ELF-1 (cell line): ENCODE data around the gene BDH1.
"Not testable (repeated sequence)": the region's sequence is repeated elsewhere in the genome, so short reads cannot be mapped to it uniquely, and the experiment has no call there.

ENCODE experiments used
- DNase-seq: peaks from one replicate; pipeline ENCODE4 v3.0.0-alpha.2; 2016; ENCODE audit warnings: low read depth, low spot score

Gene BDH1, protein sequence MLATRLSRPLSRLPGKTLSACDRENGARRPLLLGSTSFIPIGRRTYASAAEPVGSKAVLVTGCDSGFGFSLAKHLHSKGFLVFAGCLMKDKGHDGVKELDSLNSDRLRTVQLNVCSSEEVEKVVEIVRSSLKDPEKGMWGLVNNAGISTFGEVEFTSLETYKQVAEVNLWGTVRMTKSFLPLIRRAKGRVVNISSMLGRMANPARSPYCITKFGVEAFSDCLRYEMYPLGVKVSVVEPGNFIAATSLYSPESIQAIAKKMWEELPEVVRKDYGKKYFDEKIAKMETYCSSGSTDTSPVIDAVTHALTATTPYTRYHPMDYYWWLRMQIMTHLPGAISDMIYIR

GRCh38 chr3:197555281-197556261, at the start of gene BDH1:
Gene BDH1 (minus strand): TSS chr3:197555968. CDS start chr3:197546443, 9,525 bp downstream.
- DNase-seq = peak; percentile 72

GRCh38 chr3:197603317-197603933, 47.7 kb upstream of the BDH1 start:
- no peak for DNase-seq

DNA sequence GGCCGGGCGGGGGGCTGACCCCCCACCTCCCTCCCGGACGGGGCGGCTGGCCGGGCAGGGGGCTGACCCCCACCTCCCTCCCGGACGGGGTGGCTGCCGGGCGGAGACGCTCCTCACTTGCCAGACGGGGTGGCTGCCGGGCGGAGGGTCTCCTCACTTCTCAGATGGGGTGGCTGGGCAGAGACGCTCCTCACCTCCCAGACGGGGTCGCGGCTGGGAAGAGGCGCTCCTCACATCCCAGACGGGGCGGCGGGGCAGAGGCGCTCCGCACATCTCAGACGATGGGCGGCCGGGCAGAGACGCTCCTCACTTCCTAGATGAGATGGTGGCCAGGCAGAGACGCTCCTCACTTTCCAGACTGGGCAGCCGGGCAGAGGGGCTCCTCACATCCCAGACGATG, 46.6 kb upstream of the BDH1 start:
- not testable (repeated sequence) for DNase-seq

- not testable (repeated sequence) for DNase-seq
These were observed 45.7 kb upstream of the BDH1 start for GRCh38 chr3:197601566-197601840.

DNA sequence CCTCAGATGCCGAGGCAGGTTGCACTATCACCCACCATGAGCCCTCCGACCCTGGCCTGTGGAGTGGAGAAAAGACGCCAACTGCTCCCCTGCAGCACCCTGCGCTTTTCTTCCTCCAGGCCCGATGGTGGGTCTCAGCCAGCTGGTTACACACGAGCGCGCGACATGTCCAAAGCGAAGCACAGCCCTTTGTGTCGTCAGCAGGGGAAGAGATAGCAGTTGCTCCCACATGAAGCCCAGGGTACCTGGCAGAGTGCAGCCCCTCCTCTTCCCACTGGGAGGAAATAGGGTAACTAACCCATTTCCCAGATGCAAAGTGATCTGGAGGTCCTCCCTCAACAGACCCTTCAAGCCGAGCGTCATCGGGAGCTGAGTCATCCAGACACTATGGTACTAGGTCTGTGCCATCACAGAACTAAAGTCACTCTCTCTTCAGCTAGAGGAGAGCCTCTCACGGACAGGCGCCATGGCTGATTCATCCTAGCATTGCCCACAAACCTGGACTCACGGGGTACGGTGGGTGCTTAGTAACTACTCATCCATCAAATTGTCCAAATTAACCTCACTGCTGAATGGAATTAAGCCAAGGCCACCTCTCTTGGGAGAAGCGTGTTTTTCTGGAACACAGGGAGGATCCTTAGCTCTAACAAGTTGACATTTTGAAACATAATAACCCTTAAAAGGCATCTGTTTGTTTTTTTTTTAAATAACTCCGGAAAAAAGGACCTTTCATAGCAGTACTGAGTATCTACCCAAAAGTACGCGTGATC, 45.2 kb upstream of the BDH1 start:
- DNase-seq = no peak

GRCh38 chr3:197599089-197599765, 43.5 kb upstream of the BDH1 start:
- peak; percentile 94 for DNase-seq

DNA sequence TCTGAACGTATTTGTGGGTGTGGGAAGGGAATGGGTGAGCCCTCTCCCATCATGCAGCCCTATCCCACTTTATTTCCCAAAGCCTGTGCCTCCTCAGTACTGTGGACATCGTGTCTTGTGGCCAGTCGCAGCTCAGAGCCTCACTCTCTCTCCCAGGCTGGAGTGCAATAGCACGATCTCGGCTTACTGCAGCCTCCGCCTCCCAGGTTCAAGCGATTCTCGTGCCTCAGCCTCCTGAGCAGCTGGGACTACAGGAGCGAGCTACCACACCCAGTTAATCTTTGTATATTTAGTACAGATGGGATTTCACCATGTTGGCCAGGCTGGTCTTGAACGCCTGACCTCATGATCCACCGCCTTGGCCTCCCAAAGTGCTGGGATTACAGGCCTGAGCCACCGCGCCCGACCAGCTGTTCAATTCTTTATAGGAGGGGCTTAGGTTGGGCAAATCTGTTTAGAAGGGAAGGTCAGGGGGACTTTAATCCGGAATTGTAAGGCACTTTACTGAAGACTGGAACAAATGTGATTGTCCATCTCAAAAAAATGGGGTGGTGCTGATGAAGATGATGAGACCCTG, 42.7 kb upstream of the BDH1 start:
- DNase-seq = no peak

DNA sequence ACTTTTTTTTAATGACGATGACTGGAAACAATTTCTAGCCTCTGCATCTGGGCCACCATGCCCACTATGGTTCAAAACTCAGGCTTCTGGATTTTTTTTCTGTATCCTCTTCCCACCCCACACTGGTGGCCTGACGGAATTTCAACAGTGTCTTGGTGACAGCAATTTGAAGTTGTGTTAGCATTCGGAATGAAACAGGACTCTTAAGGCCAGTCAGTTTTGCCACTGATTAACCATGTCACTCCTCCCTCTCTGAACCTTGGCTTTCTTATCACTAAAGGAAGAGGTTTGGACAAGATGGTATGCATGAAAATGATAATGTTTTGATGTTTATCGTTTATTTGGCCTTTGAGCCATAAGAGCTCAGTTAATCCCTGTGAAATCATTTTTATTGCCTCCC, 41.6 kb upstream of the BDH1 start:
- DNase-seq = no peak

- DNase-seq = no peak
These were observed 39.9 kb upstream of the BDH1 start for GRCh38 chr3:197595470-197596185.

DNA sequence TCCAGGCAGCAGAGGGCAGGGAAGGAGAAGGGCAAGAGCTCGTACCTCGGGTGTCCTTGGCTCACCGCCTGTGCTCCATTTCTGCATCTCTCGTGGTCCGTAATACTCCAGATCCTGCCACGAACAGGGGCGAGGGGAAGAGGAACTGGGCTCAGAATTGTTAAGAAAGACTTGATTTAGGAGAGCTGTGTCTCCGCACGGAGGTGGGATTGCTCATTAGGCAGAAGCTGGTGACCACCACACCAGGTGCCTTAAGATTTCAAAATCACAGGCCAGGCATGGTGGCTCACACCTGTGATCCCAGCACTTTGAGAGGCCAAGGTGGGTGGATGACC, 37.2 kb upstream of the BDH1 start:
- DNase-seq = no peak

DNA sequence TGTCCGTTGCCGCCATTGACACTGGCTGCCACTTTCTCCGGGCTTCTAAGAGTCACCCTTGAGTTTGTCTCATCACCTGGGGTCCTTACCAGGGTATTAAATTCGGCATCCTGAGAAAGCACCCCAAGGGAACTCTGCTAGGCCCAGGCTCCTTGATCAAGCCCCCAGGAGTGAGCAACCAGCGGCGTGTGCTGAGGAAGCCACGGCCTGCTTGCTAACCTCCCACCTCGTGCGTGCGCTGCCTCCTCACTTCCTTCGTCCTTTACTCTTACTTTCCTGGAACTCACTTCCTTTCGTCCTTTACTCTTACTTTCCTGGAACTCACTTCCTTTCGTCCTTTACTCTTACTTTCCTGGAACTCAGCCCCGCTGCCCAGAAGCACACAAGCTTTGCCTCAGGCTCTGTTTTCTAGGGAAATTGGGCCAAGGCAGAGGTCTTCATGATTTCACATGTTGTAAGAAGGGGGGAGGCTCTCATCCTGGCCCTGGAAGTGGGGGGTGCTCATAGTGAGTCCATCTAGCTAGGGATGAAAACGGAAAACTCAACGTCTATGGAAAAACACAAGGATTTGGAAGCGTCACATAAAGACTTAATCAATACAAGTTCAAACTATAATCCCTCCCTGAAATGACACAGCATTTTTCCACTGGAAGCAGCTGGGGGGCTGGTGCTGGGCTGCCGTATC, 36.7 kb upstream of the BDH1 start:
- DNase-seq = no peak

DNA sequence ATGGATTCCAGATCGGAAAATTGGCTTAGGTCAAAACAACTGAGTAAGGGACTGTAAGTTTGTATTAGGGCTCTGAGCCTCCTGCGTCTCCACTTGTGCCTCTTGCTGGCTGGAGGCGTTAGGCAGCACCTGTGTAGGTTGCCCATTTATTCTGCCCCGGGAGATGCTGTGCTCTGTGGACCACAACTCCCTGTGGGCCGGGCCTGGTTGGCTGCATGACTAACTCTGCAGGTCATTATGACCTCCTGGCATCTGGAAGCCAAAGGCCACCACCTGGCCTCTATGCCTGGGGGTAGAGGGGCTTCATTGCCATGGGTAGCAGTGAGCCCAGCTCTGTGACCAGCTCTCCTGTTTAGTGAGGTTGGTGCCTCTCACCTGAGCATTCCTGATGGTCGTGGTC, 36.0 kb upstream of the BDH1 start:
- no peak for DNase-seq

GRCh38 chr3:197590313-197590962, 34.7 kb upstream of the BDH1 start:
- DNase-seq = no peak

GRCh38 chr3:197589545-197589944, 33.8 kb upstream of the BDH1 start:
- no peak for DNase-seq

- DNase-seq = not testable (repeated sequence)
These were observed 31.0 kb upstream of the BDH1 start for GRCh38 chr3:197586768-197587167.

DNA sequence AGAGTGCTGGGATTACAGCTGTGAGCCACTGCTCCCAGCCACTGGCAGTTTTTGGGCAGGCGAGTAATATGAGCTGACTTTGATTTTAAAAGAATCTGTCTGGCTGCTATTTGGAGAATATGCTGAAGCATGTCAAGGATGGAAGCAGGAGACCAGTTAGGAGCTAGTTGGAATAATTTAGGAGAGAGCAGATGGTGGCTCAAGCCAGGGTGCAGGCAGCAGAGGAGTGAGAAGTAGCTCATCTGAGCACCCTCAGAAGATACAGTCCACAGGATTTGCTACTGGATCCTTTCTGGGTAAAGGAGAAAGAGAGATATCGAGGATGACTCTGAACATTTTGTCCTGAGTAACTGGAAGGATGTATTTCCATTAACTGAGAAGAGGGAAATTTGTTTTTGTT, 30.4 kb upstream of the BDH1 start:
- DNase-seq = no peak

- no peak for DNase-seq
These were observed 29.0 kb upstream of the BDH1 start for GRCh38 chr3:197584733-197585132.

- DNase-seq = no peak
These were observed 27.6 kb upstream of the BDH1 start for GRCh38 chr3:197583371-197583770.

GRCh38 chr3:197580253-197580691, 24.5 kb upstream of the BDH1 start:
- DNase-seq = peak; percentile 46
